HL-60 (cell line): ENCODE results near the gene PAQR5.

ENCODE experiments used
- POLR2AphosphoS5 ChIP-seq: IDR thresholded peaks from 2 replicates; pipeline ENCODE4 v1.6.1; 2012; ENCODE audit warnings: low read depth
- TF ChIP-seq, protein P1 (sequence below): IDR thresholded peaks from one replicate; pipeline ENCODE4 v1.5.1; 2011; ENCODE audit warnings: low read length, control low read depth, inconsistent platforms; ENCODE audit not compliant: insufficient read depth
- TF ChIP-seq, protein P2 (sequence below): IDR thresholded peaks from 2 replicates; pipeline ENCODE4 v1.6.1; 2012; ENCODE audit warnings: low read depth; ENCODE audit not compliant: insufficient replicate concordance

DNA sequence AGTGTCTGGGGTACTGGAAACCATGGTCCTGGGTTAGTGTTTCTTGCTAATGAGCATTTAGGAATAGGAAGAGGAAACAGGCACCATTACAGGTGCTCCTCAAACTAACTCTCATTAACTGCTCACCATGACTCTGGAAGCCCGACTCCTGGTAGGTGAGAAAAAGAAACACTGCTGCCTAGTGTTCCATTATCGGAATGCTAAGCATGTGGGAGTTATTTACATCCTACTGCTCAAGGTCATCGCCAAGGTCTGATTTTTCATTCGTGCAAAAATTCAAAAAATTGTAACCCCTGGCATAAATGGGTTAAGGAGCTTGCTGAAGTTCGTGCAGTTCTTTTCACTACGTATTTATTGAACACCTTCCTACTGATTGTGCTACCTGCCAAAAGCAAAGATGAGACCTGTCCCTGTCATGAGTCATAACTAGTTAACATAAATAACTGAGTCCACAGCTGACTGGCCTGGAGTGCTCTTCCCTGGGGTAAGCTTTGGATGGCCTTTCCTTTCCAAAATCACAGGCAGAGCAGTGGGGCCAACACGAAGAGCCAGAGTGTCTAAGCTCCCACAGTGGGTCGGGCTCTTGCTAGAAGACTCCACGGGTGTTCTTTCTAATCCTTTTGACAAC lies 22.7 kb upstream of the PAQR5 start:
- TF ChIP-seq, protein P1, sequence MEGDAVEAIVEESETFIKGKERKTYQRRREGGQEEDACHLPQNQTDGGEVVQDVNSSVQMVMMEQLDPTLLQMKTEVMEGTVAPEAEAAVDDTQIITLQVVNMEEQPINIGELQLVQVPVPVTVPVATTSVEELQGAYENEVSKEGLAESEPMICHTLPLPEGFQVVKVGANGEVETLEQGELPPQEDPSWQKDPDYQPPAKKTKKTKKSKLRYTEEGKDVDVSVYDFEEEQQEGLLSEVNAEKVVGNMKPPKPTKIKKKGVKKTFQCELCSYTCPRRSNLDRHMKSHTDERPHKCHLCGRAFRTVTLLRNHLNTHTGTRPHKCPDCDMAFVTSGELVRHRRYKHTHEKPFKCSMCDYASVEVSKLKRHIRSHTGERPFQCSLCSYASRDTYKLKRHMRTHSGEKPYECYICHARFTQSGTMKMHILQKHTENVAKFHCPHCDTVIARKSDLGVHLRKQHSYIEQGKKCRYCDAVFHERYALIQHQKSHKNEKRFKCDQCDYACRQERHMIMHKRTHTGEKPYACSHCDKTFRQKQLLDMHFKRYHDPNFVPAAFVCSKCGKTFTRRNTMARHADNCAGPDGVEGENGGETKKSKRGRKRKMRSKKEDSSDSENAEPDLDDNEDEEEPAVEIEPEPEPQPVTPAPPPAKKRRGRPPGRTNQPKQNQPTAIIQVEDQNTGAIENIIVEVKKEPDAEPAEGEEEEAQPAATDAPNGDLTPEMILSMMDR, result no peak
- TF ChIP-seq POLR2AphosphoS5, result no peak
- TF ChIP-seq, protein P2, sequence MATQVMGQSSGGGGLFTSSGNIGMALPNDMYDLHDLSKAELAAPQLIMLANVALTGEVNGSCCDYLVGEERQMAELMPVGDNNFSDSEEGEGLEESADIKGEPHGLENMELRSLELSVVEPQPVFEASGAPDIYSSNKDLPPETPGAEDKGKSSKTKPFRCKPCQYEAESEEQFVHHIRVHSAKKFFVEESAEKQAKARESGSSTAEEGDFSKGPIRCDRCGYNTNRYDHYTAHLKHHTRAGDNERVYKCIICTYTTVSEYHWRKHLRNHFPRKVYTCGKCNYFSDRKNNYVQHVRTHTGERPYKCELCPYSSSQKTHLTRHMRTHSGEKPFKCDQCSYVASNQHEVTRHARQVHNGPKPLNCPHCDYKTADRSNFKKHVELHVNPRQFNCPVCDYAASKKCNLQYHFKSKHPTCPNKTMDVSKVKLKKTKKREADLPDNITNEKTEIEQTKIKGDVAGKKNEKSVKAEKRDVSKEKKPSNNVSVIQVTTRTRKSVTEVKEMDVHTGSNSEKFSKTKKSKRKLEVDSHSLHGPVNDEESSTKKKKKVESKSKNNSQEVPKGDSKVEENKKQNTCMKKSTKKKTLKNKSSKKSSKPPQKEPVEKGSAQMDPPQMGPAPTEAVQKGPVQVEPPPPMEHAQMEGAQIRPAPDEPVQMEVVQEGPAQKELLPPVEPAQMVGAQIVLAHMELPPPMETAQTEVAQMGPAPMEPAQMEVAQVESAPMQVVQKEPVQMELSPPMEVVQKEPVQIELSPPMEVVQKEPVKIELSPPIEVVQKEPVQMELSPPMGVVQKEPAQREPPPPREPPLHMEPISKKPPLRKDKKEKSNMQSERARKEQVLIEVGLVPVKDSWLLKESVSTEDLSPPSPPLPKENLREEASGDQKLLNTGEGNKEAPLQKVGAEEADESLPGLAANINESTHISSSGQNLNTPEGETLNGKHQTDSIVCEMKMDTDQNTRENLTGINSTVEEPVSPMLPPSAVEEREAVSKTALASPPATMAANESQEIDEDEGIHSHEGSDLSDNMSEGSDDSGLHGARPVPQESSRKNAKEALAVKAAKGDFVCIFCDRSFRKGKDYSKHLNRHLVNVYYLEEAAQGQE, result no peak
